Measurements from ENCODE around the gene HJURP.

DNA sequence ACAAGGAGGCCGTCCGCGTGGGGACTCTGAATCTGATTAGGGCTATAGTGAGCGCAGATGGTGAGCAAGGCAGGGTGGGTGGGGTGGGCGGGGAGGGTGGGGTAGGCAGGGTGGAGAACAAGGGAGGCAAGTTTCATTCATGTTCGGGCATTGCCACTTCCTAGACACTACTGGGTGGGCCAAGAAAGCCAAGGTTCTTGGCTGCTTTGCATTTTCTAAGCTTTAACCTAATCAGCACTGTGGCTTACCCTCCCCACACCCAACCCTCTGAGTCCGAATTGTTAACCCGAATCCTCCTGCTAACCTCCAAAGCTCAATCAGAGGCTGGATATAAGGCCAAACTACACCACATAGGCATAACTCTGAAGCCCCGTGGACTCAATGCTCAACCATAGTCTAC lies 58.1 kb downstream of the HJURP start:
- TF ChIP-seq, protein P1, sequence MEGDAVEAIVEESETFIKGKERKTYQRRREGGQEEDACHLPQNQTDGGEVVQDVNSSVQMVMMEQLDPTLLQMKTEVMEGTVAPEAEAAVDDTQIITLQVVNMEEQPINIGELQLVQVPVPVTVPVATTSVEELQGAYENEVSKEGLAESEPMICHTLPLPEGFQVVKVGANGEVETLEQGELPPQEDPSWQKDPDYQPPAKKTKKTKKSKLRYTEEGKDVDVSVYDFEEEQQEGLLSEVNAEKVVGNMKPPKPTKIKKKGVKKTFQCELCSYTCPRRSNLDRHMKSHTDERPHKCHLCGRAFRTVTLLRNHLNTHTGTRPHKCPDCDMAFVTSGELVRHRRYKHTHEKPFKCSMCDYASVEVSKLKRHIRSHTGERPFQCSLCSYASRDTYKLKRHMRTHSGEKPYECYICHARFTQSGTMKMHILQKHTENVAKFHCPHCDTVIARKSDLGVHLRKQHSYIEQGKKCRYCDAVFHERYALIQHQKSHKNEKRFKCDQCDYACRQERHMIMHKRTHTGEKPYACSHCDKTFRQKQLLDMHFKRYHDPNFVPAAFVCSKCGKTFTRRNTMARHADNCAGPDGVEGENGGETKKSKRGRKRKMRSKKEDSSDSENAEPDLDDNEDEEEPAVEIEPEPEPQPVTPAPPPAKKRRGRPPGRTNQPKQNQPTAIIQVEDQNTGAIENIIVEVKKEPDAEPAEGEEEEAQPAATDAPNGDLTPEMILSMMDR (IDR thresholded peaks at IDR 0.05): no peak
- no peak for TF ChIP-seq EZH2 (IDR thresholded peaks at IDR 0.05)

Measured in neural progenitor cell (in vitro differentiated cells).